GM18505 (cell line): ENCODE data around the gene IZUMO4.

Source experiments
- ATAC-seq: cut with Tn5 transposase; IDR thresholded peaks from one replicate; pipeline ENCODE4 v1.9.1; 2021; ENCODE audit not compliant: unreplicated experiment
- POLR2A ChIP-seq: IDR thresholded peaks from 4 replicates; pipeline ENCODE4 v1.6.1; 2011; ENCODE audit warnings: borderline replicate concordance; ENCODE audit not compliant: insufficient read depth, insufficient read length; ENCODE audit errors: extremely low read depth

The IZUMO4 gene

DNA sequence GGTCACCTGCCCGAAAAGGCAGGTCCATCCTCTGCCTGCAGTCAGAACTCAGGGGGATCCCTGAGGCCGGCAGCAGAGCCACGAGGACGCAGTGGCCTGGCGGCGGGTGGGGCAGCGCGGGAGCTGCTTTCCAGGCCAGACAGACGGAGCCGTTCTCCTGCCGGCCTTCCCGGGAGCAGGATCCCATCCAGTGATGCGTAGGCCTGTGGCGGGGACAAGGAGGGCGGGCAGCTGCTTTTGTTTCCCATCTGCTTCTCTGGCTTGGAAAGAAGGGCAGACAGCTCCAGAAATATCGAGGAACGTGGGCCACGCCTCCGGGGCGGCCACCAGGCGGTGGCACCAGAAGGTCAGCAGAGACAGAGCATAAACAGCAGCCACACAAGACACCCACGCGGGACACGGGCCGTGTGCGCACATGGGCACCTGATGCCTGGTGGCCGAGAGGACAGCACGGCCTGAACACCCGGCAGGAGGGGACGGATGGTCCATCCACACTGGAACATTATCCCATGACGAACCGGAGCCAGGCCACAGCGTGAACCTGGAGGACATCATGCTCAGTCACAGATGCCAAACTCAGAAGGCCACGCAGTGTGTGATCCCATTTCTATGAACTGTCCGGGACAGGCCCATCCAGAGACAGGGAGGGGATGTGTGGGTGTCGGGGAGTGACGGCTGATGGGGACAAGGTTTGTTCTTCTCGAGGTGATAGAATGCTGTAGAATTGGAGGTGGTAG, 31.8 kb upstream of the IZUMO4 start:
- no peak for TF ChIP-seq POLR2A
- ATAC-seq, result no peak

DNA sequence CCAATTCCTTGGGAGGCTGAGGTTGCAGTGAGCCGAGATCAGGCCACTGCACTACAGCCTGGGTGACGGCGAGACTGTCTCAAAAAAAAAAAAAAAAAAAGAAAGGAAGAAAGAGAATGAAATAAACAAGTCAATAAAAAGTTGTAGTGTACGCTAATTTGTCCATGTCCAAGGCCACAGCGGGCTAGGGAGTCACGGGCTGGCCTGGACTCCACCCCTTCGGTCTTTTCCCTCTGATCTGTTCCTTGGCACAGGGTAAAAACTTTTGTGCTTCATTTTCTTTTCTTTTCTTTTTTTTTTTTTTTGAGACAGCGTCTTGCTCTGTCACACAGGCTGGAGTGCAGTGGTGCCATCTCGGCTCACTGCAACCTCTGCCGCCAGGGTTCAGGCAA, 26.3 kb upstream of the IZUMO4 start:
- no peak for TF ChIP-seq POLR2A
- no peak for ATAC-seq

DNA sequence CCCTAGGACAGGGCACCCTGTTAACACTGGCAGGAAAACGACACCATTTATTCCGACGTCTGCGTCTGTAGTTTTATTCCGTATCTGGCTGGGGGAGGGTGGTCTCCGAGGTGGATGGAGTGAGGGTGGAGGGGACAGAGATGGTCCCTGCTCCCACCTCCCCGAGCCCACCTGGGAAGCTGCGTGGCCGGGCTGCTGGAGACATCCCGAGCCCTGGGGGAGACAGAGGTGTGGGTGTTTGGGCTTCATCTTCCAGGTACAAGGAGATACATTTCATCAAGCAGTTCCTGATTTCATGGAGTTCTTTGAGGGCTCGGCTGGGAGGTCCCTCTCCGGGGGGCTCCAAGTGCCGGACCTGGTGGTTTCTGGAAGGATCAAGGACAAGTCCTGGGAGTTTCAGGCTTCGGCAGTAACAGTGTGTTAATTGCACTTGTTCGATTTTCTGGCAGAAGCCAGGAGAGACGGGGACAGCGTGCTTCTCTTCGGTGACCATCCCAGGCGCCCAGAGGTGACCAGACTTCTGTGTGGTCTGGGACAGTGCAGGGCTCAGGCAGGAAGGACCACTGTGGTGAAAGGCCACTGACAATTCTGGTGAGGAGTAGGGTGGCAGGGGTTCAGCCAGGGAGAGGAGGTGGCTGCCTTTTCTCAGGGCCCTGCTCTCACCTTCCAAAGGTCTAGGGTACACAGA, 25.6 kb upstream of the IZUMO4 start:
- no peak for TF ChIP-seq POLR2A
- ATAC-seq, result no peak

DNA sequence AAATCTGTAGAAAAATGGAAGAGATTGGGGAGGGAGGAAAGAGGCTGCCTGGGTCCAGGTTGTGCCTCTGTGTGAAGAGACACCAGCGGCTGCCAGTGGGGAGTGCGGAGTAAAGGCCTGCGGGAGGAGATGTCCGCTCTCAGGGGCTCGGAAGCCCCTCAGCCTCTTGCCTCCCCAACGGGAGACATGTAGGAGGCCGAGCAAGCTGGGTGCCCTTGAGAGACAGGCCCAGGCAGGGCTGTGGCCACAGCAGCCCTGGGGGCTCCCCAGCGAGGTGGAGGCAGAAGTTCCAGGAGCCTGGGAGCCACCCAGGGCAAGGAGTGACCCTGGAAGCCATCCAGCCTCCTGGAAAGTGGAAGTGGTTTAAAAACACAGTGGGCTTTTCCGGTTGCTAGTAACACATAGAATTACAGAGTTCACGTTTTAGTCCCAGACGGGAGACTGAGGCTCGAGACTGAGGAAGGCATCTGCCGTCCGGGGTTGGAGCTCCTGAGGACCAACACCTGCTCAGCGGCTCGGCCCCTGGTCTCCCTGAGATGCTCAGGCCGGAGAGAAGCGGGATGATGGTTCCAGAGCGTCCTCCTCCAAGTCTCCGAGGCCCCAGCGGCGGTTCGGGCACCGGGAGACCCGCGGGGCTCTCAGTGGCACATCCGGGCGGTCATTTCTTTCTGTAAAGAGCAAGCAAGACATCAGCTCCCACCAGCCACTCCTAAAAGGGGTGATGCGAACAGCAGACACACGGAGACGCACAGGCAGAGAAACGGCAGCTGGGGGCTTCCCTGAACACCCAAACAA, 23.8 kb upstream of the IZUMO4 start:
- ATAC-seq, result no peak
- no peak for TF ChIP-seq POLR2A

DNA sequence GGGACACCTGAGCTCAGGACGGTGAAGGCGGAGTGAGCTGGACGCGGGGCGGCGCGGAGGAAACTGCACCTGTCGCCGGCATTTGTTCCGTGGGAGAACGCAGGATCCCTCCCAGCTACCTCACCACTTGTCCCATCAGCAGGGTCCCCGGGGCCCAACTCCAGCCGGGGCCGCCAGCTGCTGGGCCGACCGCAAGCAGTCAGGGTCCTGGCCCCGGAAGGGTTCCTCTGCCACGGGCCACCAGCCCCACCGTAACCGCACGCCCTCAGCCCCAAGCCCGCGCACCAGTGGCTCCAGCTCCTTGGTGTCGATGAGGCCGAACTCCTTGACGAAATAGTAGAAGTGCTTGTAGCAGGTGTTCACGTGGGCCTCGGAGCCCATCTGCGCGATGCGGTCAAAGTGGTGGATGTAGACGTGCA, 20.2 kb upstream of the IZUMO4 start:
- no peak for TF ChIP-seq POLR2A
- ATAC-seq, result no peak

DNA sequence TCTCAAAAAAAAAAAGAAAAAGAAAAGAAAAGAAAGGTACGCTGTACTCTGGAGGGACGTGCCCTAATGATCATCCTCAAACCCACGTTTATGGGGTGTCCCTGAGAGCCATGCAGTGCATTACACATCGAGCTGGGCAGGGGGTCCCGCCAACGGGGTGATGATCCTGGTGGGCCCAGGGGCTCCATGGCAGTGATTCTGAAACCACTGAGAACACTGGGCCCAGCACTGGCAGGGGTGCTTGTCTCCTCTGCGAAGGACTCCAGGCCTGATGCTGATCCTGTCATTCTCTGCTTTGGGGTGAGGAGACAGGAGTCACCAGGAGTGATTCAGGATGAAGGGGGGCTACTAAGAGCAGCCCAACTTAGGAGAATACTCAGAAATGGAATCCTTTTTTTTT, 19.3 kb upstream of the IZUMO4 start:
- ATAC-seq, result no peak
- TF ChIP-seq POLR2A, result no peak

DNA sequence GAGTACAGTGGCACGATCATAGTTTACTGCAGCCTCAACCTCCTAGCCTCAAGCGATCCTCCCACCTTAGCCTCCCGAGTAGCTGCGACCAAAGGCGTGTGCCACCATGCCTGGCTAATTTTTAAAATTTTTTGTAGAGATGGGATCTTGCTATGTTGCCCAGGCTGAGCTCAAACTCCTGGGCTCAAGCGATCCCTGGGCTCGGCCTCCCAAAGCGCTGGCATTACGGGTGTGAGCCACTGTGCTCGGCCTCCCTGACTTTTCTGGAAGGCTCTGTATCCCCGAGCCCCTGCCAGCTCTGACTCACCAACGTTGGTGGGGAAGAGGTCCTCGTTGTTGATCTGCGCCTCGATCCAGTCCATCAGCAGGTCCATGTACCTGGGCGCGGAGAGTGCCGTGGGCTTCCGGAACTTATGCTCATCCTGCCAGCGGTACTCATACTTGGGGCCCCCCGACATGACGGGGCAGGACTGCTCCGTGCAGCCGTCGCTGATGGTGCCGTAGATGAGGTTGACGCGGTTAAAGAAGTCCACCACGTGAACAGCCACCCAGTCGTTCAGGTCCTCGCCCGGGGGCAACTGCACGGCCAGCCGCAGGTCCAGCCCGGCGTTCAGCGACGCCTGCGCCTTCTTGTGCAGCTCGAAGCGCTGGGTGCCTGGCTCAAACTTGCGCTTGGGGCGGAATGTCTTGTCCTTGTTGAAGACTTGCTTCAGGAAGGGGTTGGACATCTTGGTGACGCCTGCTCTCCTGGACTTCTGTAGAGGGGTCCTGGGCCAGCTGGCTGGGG, 18.7 kb upstream of the IZUMO4 start:
- TF ChIP-seq POLR2A, result no peak
- no peak for ATAC-seq

DNA sequence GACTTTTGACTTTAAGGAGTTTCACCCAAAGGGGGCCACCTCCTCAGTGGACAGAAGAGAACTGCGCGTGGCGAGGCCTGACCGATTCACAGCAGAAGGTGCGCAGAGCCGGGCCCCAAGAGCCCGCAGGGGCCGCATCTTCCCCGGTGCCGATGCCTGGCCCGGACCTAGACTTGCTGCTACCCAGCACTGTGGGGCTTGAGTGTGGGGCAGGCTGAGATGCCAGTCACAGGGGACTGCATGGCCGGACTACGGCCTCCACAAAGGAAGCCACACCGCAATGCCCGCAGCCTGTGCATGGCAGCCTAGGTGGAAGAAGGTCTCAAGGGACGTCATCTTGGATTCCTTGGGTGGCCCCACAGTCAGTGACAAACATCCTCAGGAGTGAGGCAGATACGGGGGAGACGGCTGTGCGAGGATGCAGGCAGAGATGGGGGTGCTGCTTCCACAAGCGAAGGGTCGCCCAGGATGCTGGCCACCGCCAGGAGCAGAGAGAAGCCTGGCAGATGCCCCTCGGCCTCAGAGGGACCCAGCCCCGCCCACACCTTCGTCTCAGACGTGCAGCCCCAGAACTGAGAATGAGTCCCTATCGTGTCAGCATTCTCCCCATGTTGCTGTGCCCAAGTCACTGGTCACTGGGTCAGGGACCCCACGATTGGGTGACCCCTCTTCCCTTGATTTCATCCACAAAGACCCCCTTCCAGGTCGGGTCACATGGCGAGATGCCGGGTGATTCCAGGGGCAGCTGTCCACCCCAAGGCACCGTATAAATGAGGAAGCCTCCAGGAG, 17.4 kb upstream of the IZUMO4 start:
- no peak for ATAC-seq

DNA sequence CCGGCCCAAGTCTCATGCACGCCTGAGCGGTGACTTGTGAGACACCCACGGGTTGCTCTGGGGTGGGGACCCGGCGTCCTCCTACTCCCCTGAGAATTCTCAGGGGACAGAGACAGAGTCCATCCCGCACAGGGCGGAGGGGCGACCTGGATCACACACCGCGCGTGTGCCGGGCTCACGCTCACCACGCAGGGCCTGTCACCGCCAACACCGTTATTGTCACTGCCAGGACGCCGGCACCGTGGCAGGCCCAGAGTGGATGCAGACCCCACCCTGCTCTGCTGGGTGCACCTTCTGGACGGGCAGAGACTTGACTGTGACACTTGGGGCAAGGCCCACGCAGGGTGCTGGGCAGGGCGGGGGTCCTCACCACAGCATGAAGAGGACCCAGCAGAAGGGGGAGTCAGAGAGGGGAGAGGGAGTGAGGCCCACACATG, 16.8 kb upstream of the IZUMO4 start:
- ATAC-seq, result no peak
- no peak for TF ChIP-seq POLR2A

More for the DNA sequence above, 17.4 kb upstream of the IZUMO4 start:
- TF ChIP-seq POLR2A, result no peak

DNA sequence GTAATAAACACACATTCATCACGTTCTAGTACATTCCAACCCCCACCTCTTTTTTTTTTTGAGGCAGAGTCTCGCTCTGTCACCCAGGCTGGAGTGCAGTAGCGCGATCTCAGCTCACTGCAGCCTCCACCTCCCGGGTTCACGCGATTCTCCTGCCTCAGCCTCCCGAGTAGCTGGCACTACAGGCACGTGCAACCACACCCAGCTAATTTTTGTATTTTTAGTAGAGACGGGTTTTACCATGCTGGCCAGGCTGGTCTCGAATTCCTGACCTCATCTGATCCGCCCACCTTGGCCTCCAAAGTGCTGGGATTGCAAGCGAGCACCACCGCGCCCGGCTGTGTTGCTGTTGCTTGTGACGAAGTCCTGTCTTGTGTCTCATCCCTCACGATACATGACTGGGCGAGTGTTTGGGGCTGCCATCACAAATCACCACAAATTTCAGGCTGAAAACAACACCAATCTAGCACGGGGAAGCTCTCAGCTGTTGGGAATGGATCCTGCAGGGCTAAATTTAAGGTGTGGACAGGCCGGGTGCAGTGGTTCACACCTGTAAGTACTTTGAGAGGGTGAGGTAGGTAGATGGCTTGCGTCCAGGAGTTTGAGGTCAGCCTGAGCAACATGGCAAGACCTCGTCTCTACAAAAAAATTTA, 16.3 kb upstream of the IZUMO4 start:
- TF ChIP-seq POLR2A, result no peak
- ATAC-seq, result no peak

DNA sequence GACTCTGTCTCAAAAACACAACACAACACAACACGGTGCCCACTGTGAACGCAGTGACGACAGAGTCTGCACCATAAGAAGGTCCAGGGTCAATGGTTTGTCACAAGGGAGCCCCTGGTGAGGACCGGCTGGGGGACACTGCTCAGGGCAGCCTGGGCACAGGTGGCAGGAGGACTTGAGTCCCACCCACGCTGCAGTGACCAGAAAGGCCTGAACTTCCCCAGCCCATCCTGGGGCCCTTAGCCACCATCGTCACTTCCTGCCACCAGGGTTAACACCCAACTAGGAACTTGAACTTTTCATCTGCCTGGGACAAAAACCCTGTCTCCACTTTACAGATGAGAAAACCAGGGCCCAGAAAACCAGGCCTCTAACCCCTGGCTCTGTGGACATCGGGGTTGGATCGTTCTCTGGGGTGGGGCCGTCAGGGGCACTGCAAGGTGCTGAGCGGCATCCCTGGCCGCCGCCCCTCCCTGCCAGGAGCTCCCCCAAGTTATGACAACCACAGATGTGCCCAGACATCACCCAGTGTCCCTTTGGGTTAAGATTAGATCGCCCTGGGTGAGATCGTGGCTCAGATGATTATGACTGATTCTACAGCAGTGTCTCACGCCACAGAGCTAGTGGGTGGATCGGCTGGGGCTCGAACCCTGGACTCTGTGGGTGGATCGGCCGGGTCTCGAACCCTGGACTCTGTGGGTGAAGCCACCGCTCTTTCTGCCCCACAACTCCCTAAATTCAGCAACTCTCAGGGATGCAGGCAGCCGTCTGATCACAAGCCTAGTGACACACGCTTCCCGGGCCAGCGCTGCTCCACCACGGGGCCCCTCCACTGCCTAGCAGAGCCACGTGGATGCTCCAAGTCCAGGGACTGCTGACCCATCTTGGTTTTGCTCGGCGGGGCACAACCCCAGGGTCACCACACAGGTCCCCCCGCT, 14.6 kb upstream of the IZUMO4 start:
- ATAC-seq, result no peak
- peak; percentile 47 for TF ChIP-seq POLR2A
